Transverse colon (tissue), 3 donors: ENCODE measurements around the gene TARDBP.

Experiments
- CTCF ChIP-seq, 5 experiments: fragments of 200-600 bp in 3 of 5; fragments of 450-650 bp in 2 of 5; sonication (generic) in 3 of 5; IDR thresholded peaks; 1 replicate in 2 of 5; 2 replicates in 3 of 5; pipeline ENCODE4 v1.5.1; 2016 to 2017; ENCODE audit warnings: antibody characterized with exemption in 5 of 5, inconsistent platforms in 3 of 5, mild to moderate bottlenecking in 2 of 5, moderate library complexity in 1 of 5
- EP300 ChIP-seq: sonication (generic); formaldehyde crosslinking; IDR thresholded peaks from one replicate; pipeline ENCODE4 v1.6.1; 2017; ENCODE audit warnings: antibody characterized with exemption, low read depth
- POLR2A ChIP-seq: fragments of 450-650 bp; IDR thresholded peaks from one replicate; pipeline ENCODE4 v1.6.1; 2016; ENCODE audit warnings: antibody characterized with exemption, mild to moderate bottlenecking, moderate library complexity

- no peak for TF ChIP-seq EP300
- TF ChIP-seq CTCF (IDR thresholded peaks at IDR 0.05): no peak
- no peak for TF ChIP-seq POLR2A
Observed at GRCh38 chr1:11046270-11046566, 33.8 kb downstream of the TARDBP start.
